Endothelial cell of umbilical vein (primary cell): ENCODE results near the gene USP49. TPM values are rescaled to one million over a fixed set of nuclear protein-coding genes. Genes with fewer than 3 reads are reported as not detected.
A peak's percentile ranks its signal among the peaks of the same experiment; 100 is the strongest.

Experiments
- BruUV-seq: library from RNA; stranded (reverse); fragments of 400-500 nt; replicated peaks from 2 replicates; lab custom pipeline; 2021; lab: Mats Ljungman, UMichigan
- CTCF ChIA-PET: fragments of 300-600, 350-600 bp; sonication (Branson Sonifier 250); formaldehyde crosslinking; loops from one replicate; lab custom pipeline; 2021; ENCODE audit warnings: antibody characterized with exemption, inconsistent platforms; lab: Charles Lee
- POLR2A ChIA-PET: fragments of 300-600, 350-600 bp; sonication (Branson Sonifier 250); formaldehyde crosslinking; loops from one replicate; lab custom pipeline; 2021; ENCODE audit warnings: antibody characterized with exemption, inconsistent platforms; lab: Charles Lee
- DNase-seq: peaks from one replicate; pipeline ENCODE4 v3.0.0-alpha.2; 2011; ENCODE audit warnings: low read depth, low spot score
- FAIRE-seq: peaks from 2 replicates; lab custom pipeline; 2011; peaks lifted over from hg19 to GRCh38; lab: Jason Lieb, UNC
- H2AFZ ChIP-seq: 2 replicates; pipeline ENCODE4 v1.6.0; 2012; ENCODE audit warnings: low read depth, low read length, control low read depth, inconsistent platforms
- H3K27ac ChIP-seq: 2 replicates; pipeline ENCODE4 v1.5.1; 2011; ENCODE audit warnings: low read depth, mild to moderate bottlenecking, control low read depth, low read length, moderate library complexity; ENCODE audit not compliant: insufficient read depth
- H3K27me3 ChIP-seq, 2 experiments: 2 replicates each; pipeline versions ENCODE4 v1.6.0 to v1.6.1; 2011; ENCODE audit warnings: low read length in 2 of 2, mixed read lengths in 1 of 2; ENCODE audit not compliant: control insufficient read depth in 2 of 2, insufficient read depth in 2 of 2
- H3K36me3 ChIP-seq, 2 experiments: 2 replicates in 1 of 2; 3 replicates in 1 of 2; pipeline ENCODE4 v1.5.1; 2011; ENCODE audit warnings: low read length in 2 of 2, mild to moderate bottlenecking in 1 of 2, moderate library complexity in 1 of 2; ENCODE audit not compliant: control insufficient read depth in 2 of 2, insufficient read depth in 2 of 2; ENCODE audit errors: extremely low read depth in 1 of 2
- H3K4me1 ChIP-seq: 3 replicates; pipeline ENCODE4 v1.5.1; 2011; ENCODE audit warnings: mild to moderate bottlenecking, low read length; ENCODE audit not compliant: control insufficient read depth, insufficient read depth; ENCODE audit errors: extremely low read depth
- H3K4me2 ChIP-seq: 2 replicates; pipeline ENCODE4 v1.6.1; 2011; ENCODE audit warnings: low read length, control low read depth, mixed read lengths; ENCODE audit not compliant: insufficient read depth
- H3K4me3 ChIP-seq, 3 experiments: fragments of 200-600 bp in 1 of 3; sonication (generic), shearing (Covaris generic) in 1 of 3; replicated peaks in 1 of 3; 2 replicates each; pipeline ENCODE4 v1.5.1; 2011 to 2016; ENCODE audit warnings: control low read depth in 3 of 3, low read length in 3 of 3, mild to moderate bottlenecking in 2 of 3, inconsistent platforms in 1 of 3, low read depth in 1 of 3, moderate library complexity in 1 of 3; ENCODE audit not compliant: insufficient read depth in 1 of 3
- H3K79me2 ChIP-seq: 2 replicates; pipeline ENCODE4 v1.6.0; 2012; ENCODE audit warnings: low read length, inconsistent platforms; ENCODE audit not compliant: control insufficient read depth, insufficient read depth
- H3K9ac ChIP-seq: replicated peaks from 2 replicates; pipeline ENCODE3; 2011; ENCODE audit warnings: low read length, control low read depth; ENCODE audit not compliant: insufficient read depth; ENCODE audit errors: extremely low read depth
- H3K9me1 ChIP-seq: replicated peaks from 3 replicates; pipeline ENCODE4 v1.6.0; 2011; ENCODE audit warnings: mild to moderate bottlenecking, low read length; ENCODE audit not compliant: control insufficient read depth, insufficient read depth; ENCODE audit errors: extremely low read depth
- H3K9me3 ChIP-seq: replicated peaks from 2 replicates; pipeline ENCODE4 v1.5.1; 2012; ENCODE audit warnings: low read length, inconsistent platforms; ENCODE audit not compliant: control insufficient read depth, insufficient read depth
- H4K20me1 ChIP-seq: replicated peaks from 2 replicates; pipeline ENCODE3; 2011; ENCODE audit warnings: mild to moderate bottlenecking, low read length; ENCODE audit not compliant: control insufficient read depth, insufficient read depth; ENCODE audit errors: extremely low read depth
- CTCF ChIP-seq, 2 donors: IDR thresholded peaks; 1 replicate in 1 of 2; 2 replicates in 1 of 2; pipeline ENCODE4 v1.5.1; 2011; ENCODE audit warnings: low read length in 2 of 2, mild to moderate bottlenecking in 2 of 2, moderate library complexity in 2 of 2, control low read depth in 1 of 2, inconsistent platforms in 1 of 2, low read depth in 1 of 2; ENCODE audit not compliant: insufficient read depth in 1 of 2; ENCODE audit errors: extremely low read depth in 1 of 2
- FOS ChIP-seq: IDR thresholded peaks from 2 replicates; pipeline ENCODE4 v1.6.1; 2011; ENCODE audit warnings: mild to moderate bottlenecking, low read length, moderate library complexity, borderline replicate concordance; ENCODE audit not compliant: insufficient read depth
- MAX ChIP-seq: IDR thresholded peaks from 2 replicates; pipeline ENCODE4 v1.6.1; 2011; ENCODE audit not compliant: insufficient read depth, insufficient read length
- POLR2A ChIP-seq: IDR thresholded peaks from 2 replicates; pipeline ENCODE4 v1.6.1; 2012; ENCODE audit warnings: low read depth, mild to moderate bottlenecking, control low read depth, low read length
- POLR2AphosphoS5 ChIP-seq: IDR thresholded peaks from 2 replicates; pipeline ENCODE4 v1.6.1; 2012; ENCODE audit warnings: low read depth, mild to moderate bottlenecking, control low read depth, low read length, moderate library complexity; ENCODE audit not compliant: insufficient read depth
- dilution Hi-C: fragments of 300-500 bp; cut with MboI; formaldehyde crosslinking; loops from one replicate; pipeline ENCODE4 v1.15.0; 2019; ENCODE audit warnings: low sequenced_read_pairs; ENCODE audit not compliant: extremely low pct_ligation_motif_present
- intact Hi-C: fragments of 100-400 bp; cut with micrococcal nuclease; formaldehyde crosslinking; loops from one replicate; pipeline ENCODE4 v1.10.0; 2022
- polyA plus RNA-seq, 4 experiments: library from polyadenylated mRNA; depleted of rRNA in 3 of 4; stranded (reverse) in 3 of 4; unstranded in 1 of 4; fragments of >200 nt; gene quantifications; 2 replicates each; pipeline versions ENCODE4 v1.2.1 to v1.2.3, GENCODE V29; 2011 to 2012; ENCODE audit warnings: missing spikeins in 1 of 4
- total RNA-seq: library from RNA; stranded (reverse); gene quantifications from 2 replicates; pipeline ENCODE4 v1.2.3, GENCODE V29; 2021

The USP49 gene
- total and polyA plus RNA-seq, 2 donors (not counting 3 experiments of a cell fraction or from before 2014, with no cell fraction given), result 2.4 to 4.1 TPM

GRCh38 chr6:41940759-41941279 is 45.6 kb upstream of the USP49 start:
- POLR2A ChIA-PET, result no interaction called here
- H3K9me1 ChIP-seq, result no peaks in the 10 kb centered on the region
- no peaks in the 10 kb centered on the region for H3K9me3 ChIP-seq
- peak overlapping the region; percentile 57 for H3K27ac ChIP-seq
- DNase-seq (peak; percentile 30), FAIRE-seq (peak; percentile 68)
- no peaks in the 10 kb centered on the region for H3K27me3 ChIP-seq
- intact Hi-C loops (loop anchor here (1.0 to 5.0 kb wide), 3 partner anchors 26 to 103 kb away; no protein-coding TSS in a partner anchor), dilution Hi-C loops (no loop called here)
- CTCF ChIA-PET, result interaction anchor here (1.0 to 8.5 kb wide), 7 partner anchors 19 to 154 kb away, joined by 4 to 149 read pairs (median 14); partner anchors contain the start of genes BYSL, MED20 and TOMM6
- peaks cover 34% of the 10 kb centered on the region for H3K4me1 ChIP-seq
- H3K9ac ChIP-seq, result peak overlapping the region; percentile 76
- peak overlapping the region; percentile 58 to 88 (median 76) for H3K4me3 ChIP-seq
- no peaks in the 10 kb centered on the region for H4K20me1 ChIP-seq
- H3K79me2 ChIP-seq, result peaks cover 42% of the 10 kb centered on the region
- H3K36me3 ChIP-seq, result peaks cover 5 to 12% of the 10 kb centered on the region in 2 experiments
- TF ChIP-seq POLR2AphosphoS5 (no peak), POLR2A (peak; percentile 8)
- peak overlapping the region; percentile 60 for H3K4me2 ChIP-seq
- peak overlapping the region; percentile 65 for H2AFZ ChIP-seq
- no TSS peak for BruUV-seq

- no peaks in the 10 kb centered on the region for H3K9me3 ChIP-seq
- H3K27ac ChIP-seq, result no peak overlapping the region
- TSS peak; percentile 2 for BruUV-seq
- no peaks in the 10 kb centered on the region for H4K20me1 ChIP-seq
- intact Hi-C loops, result loop anchor here (5.0 kb wide), 1 partner anchor 87 kb away; no protein-coding TSS in a partner anchor
- peak; percentile 28 for FAIRE-seq
- peak overlapping the region; percentile 76 for H3K9ac ChIP-seq
- H3K36me3 ChIP-seq, result peaks cover 8 to 19% of the 10 kb centered on the region in 2 experiments
- H3K9me1 ChIP-seq, result no peaks in the 10 kb centered on the region
- ChIA-PET CTCF (interaction anchor here (1.0 to 8.5 kb wide), 11 partner anchors 10 to 159 kb away, joined by 3 to 149 read pairs (median 9); partner anchors contain the start of genes BYSL, MED20 and TOMM6), POLR2A (interaction anchor here (1.0 to 1.1 kb wide), 2 partner anchors 105 to 152 kb away, joined by 3 to 4 read pairs; partner anchors contain the start of gene TOMM6)
- dilution Hi-C loops, result no loop called here
- peak overlapping the region; percentile 65 for H2AFZ ChIP-seq
- DNase-seq, result no peak
- H3K79me2 ChIP-seq, result peaks cover 45% of the 10 kb centered on the region
- H3K4me2 ChIP-seq, result peak overlapping the region; percentile 60
- H3K27me3 ChIP-seq, result no peaks in the 10 kb centered on the region
- peaks cover 34% of the 10 kb centered on the region for H3K4me1 ChIP-seq
- peak overlapping the region; percentile 58 to 88 (median 76) for H3K4me3 ChIP-seq
- TF ChIP-seq CTCF (IDR thresholded peaks at IDR 0.05; ENCODE audit: extremely low read depth in 1 of 2, insufficient read depth in 1 of 2, low read depth in 1 of 2, low read length in 2 of 2), result no peak
- TF ChIP-seq MAX, result no peak
- no peak for TF ChIP-seq FOS
- TF ChIP-seq POLR2A, result no peak
These were observed 44.9 kb upstream of the USP49 start for GRCh38 chr6:41939848-41940758.
